ENCODE results near the gene SFTA2. TPM values are rescaled to one million over a fixed set of nuclear protein-coding genes. Genes with fewer than 3 reads are reported as not detected.

The SFTA2 gene
- polyA plus RNA-seq, 1 donor (not counting 4 experiments of a cell fraction or from before 2014, with no cell fraction given): not detected

GRCh38 chr6:30900863-30901417, 31.0 kb downstream of the SFTA2 start:
- Histone ChIP-seq H3K36me3 (ENCODE audit: control insufficient read depth in 2 of 2, extremely low read depth in 1 of 2, insufficient read depth in 2 of 2, low read length in 2 of 2) (peaks cover 33 to 41% of the 10 kb centered on the region in 2 experiments), H3K9me3 (ENCODE audit: control insufficient read depth, low read depth, low read length) (no peaks in the 10 kb centered on the region), H3K9me1 (ENCODE audit: control insufficient read depth, extremely low read depth, insufficient read depth, low read length) (no peaks in the 10 kb centered on the region), H2AFZ (ENCODE audit: control insufficient read depth, low read length) (no peak overlapping the region), H3K79me2 (ENCODE audit: control insufficient read depth, insufficient read depth, low read length) (no peaks in the 10 kb centered on the region), H3K27ac (ENCODE audit: control insufficient read depth, insufficient read depth, low read length) (no peak overlapping the region), H3K9ac (ENCODE audit: control insufficient read depth, extremely low read depth, insufficient read depth, low read length) (no peak overlapping the region), H4K20me1 (ENCODE audit: control insufficient read depth, extremely low read depth, insufficient read depth, low read length) (no peaks in the 10 kb centered on the region), H3K4me1 (ENCODE audit: control insufficient read depth, extremely low read depth, insufficient read depth, low read length) (peaks cover 9% of the 10 kb centered on the region), H3K4me3 (ENCODE audit: control insufficient read depth in 2 of 3, extremely low read depth in 1 of 3, insufficient read depth in 2 of 3, low read depth in 1 of 3, low read length in 3 of 3) (no peak overlapping the region), H3K4me2 (ENCODE audit: control insufficient read depth, extremely low read depth, insufficient read depth, low read depth, low read length) (no peak overlapping the region), H3K27me3 (ENCODE audit: control insufficient read depth, extremely low read depth, insufficient read depth, low read length) (no peaks in the 10 kb centered on the region)
- no peak for DNase-seq (ENCODE audit: low read depth, low spot score)
- FAIRE-seq: no peak
- dilution Hi-C loops (cut with MboI; ENCODE audit: extremely low pct_ligation_motif_present, low sequenced_read_pairs): no loop called here
- TF ChIP-seq CTCF (optimal IDR thresholded peaks at IDR 0.05 in 1 of 3, IDR thresholded peaks at IDR 0.05 in 1 of 3, conservative IDR thresholded peaks at IDR 0.05 in 1 of 3; ENCODE audit: extremely low read depth in 1 of 3, insufficient read depth in 2 of 3, low read length in 3 of 3) (no peak), EZH2 (IDR thresholded peaks at IDR 0.05; ENCODE audit: low read length) (no peak)

- no peak overlapping the region for H2AFZ ChIP-seq (ENCODE audit: control insufficient read depth, low read length)
- no peak for TF ChIP-seq CTCF (optimal IDR thresholded peaks at IDR 0.05 in 1 of 3, IDR thresholded peaks at IDR 0.05 in 1 of 3, conservative IDR thresholded peaks at IDR 0.05 in 1 of 3; ENCODE audit: extremely low read depth in 1 of 3, insufficient read depth in 2 of 3, low read length in 3 of 3)
- TF ChIP-seq EZH2 (IDR thresholded peaks at IDR 0.05; ENCODE audit: low read length): no peak
- peaks cover 10% of the 10 kb centered on the region for H3K79me2 ChIP-seq (ENCODE audit: control insufficient read depth, insufficient read depth, low read length)
- H3K4me2 ChIP-seq (ENCODE audit: control insufficient read depth, extremely low read depth, insufficient read depth, low read depth, low read length): no peak overlapping the region
- H3K27me3 ChIP-seq (ENCODE audit: control insufficient read depth, extremely low read depth, insufficient read depth, low read length): no peaks in the 10 kb centered on the region
- H3K4me1 ChIP-seq (ENCODE audit: control insufficient read depth, extremely low read depth, insufficient read depth, low read length): peaks cover 9% of the 10 kb centered on the region
- H3K9me1 ChIP-seq (ENCODE audit: control insufficient read depth, extremely low read depth, insufficient read depth, low read length): no peaks in the 10 kb centered on the region
- no peak for FAIRE-seq
- H3K4me3 ChIP-seq (ENCODE audit: control insufficient read depth in 2 of 3, extremely low read depth in 1 of 3, insufficient read depth in 2 of 3, low read depth in 1 of 3, low read length in 3 of 3): no peak overlapping the region
- H4K20me1 ChIP-seq (ENCODE audit: control insufficient read depth, extremely low read depth, insufficient read depth, low read length): peaks cover 3% of the 10 kb centered on the region
- H3K36me3 ChIP-seq (ENCODE audit: control insufficient read depth in 2 of 2, extremely low read depth in 1 of 2, insufficient read depth in 2 of 2, low read length in 2 of 2): peaks cover 51 to 55% of the 10 kb centered on the region in 2 experiments
- no peak overlapping the region for H3K27ac ChIP-seq (ENCODE audit: control insufficient read depth, insufficient read depth, low read length)
- no peak overlapping the region for H3K9ac ChIP-seq (ENCODE audit: control insufficient read depth, extremely low read depth, insufficient read depth, low read length)
- dilution Hi-C loops (cut with MboI; ENCODE audit: extremely low pct_ligation_motif_present, low sequenced_read_pairs): no loop called here
- H3K9me3 ChIP-seq (ENCODE audit: control insufficient read depth, low read depth, low read length): no peaks in the 10 kb centered on the region
- no peak for DNase-seq (ENCODE audit: low read depth, low spot score)
Measured at GRCh38 chr6:30898750-30899360, 33.1 kb downstream of the SFTA2 start.

Data from keratinocyte (primary cell).